HFF-Myc (cell line): Measurements from ENCODE around the gene MTG1.

Experiments
- DNase-seq: peaks from one replicate; pipeline ENCODE4 v3.0.0-alpha.2; 2011; ENCODE audit warnings: low read depth; ENCODE audit errors: extremely low read depth
- H3K4me3 ChIP-seq: replicated peaks from 2 replicates; pipeline ENCODE4 v1.5.1; 2011; ENCODE audit warnings: low read depth, mild to moderate bottlenecking, control low read depth, low read length
- TF ChIP-seq, protein P1 (sequence below): IDR thresholded peaks from 2 replicates; pipeline ENCODE4 v1.5.1; 2012; ENCODE audit warnings: mild to moderate bottlenecking, low read depth, low read length, control low read depth; ENCODE audit errors: missing control alignments

Gene MTG1

DNA sequence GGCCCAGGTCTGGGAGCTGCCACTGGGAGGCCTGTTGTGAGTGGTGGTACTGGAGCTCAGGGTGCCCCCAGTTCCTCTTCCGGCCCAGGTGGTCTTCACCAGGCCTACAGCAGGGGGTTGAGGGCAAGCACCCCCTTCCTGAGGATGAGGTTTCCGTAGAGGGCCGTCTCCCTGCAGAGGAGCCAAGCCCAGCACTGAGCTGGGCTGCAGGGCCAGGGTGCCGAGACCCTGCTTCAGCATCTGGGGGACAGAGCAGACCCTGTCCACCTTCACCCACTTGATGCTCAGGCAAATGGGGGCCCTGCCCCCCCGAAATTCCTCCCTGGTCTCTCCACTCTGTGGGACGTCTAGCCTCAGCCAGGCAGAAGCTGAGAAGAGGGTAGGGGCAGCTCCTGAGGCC is 38.7 kb upstream of the MTG1 start:
- no peak overlapping the region for H3K4me3 ChIP-seq
- TF ChIP-seq, protein P1, sequence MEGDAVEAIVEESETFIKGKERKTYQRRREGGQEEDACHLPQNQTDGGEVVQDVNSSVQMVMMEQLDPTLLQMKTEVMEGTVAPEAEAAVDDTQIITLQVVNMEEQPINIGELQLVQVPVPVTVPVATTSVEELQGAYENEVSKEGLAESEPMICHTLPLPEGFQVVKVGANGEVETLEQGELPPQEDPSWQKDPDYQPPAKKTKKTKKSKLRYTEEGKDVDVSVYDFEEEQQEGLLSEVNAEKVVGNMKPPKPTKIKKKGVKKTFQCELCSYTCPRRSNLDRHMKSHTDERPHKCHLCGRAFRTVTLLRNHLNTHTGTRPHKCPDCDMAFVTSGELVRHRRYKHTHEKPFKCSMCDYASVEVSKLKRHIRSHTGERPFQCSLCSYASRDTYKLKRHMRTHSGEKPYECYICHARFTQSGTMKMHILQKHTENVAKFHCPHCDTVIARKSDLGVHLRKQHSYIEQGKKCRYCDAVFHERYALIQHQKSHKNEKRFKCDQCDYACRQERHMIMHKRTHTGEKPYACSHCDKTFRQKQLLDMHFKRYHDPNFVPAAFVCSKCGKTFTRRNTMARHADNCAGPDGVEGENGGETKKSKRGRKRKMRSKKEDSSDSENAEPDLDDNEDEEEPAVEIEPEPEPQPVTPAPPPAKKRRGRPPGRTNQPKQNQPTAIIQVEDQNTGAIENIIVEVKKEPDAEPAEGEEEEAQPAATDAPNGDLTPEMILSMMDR, result no peak

DNA sequence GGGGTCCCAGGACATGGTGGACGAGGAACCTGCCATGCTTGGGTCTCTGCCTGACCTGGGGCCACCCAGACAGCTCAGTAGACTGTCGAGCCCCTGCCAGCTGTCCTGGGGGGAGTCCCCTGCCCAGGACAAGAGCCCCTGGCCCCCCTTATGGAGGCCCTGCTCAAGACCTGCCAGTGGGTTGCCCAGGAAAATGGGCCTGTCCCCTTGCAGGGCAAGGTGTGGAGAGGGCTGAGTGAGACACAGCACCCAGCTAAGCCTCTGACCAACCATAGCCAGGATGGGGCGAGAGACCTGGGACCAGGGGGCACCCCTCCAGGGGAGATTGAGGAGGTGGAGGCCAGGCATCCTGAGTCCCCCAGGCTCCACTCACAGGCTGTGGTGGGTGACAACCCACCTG is 38.0 kb upstream of the MTG1 start:
- H3K4me3 ChIP-seq, result no peak overlapping the region
- DNase-seq, result no peak
- TF ChIP-seq, protein P1, result no peak

More for the DNA sequence above, 38.7 kb upstream of the MTG1 start:
- DNase-seq, result no peak

DNA sequence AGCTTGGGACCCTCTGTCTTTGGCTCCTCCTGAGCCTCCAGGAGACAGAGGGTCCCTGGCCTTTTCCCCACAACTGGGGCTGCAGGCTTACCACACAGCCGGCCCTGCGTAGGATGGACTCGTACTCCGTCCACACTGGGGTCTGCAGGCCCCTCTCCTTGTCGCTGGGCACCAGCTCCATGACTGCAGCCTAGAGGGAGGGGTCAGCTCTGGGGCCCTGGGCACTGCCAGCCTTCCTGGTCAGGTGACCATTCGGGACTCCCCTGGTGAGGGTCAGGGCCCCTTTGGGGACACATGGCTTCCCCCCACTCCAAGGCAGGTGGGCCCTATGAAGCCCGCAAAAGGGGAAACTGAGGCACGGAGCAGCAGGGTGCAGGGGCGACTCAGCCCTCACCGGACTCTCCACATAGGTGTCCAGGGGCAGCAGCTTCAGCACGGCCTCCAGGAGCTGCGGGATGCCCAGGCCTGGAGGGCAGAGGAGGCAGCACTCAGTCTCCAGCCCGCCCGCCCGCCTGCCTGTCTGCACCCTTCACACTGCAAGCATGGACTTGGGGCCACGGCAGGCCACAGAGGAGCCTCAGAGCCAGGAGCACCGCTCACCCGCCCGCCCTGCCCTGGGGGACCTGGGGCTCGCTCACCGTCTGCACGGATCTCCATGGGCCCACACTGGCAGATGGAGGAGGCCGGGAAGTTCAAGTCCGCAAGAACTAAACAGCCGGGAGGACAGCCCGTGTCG is 37.2 kb upstream of the MTG1 start:
- TF ChIP-seq, protein P1, result no peak
- no peak for DNase-seq
- peak overlapping the region; percentile 59 for H3K4me3 ChIP-seq

DNA sequence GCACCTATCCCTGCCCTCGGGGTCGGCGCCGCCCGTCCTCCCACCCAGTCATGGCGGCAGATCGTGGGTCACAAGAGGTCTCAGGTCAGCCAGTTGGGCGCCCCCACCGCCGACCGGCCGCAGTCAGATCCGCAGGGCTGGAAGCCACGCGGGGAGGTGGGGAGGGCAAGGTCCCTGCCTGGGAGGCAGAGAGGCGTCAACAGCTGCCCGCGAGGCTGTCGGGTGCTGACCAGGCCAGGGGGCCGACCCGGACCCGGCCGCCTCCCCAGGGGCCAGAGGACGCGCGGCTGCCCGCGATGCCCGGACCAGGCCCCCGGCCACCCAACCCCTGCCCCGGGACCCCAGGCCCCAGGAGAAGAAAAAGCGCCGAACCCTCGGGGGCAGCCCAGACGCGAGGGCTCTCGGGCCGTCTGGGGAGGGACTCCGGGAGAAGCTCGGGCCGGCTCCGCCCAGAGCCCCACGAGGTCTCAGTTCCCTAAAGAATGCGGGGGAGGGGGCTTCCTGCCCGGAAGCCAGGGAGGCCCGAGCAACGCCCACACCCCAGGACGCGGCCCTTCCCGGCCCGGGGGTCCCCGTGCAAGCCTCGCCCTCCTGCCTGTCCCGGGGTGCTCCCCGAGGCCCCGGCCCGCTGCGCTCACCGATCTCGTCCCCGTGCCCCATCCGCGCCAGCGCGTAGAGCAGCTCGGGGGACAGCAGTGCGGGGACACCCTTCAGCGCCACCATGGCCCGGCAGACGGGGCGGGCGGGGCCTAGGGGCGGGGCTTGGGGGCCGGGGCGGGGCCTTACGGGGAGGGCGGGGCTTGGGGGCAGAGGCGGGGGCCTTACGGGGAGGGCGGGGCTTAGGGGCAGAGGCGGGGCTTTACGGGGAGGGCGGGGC is 36.4 kb upstream of the MTG1 start, which contains the start of gene FUOM:
FUOM (minus strand) TSS at position 735 of the 877 bp plus-strand sequence; CDS start at position 723, 12 bp downstream.
- no peak for DNase-seq
- peak within 1 kb of the TSS; percentile 59 for H3K4me3 ChIP-seq
- TF ChIP-seq, protein P1, result no peak

DNA sequence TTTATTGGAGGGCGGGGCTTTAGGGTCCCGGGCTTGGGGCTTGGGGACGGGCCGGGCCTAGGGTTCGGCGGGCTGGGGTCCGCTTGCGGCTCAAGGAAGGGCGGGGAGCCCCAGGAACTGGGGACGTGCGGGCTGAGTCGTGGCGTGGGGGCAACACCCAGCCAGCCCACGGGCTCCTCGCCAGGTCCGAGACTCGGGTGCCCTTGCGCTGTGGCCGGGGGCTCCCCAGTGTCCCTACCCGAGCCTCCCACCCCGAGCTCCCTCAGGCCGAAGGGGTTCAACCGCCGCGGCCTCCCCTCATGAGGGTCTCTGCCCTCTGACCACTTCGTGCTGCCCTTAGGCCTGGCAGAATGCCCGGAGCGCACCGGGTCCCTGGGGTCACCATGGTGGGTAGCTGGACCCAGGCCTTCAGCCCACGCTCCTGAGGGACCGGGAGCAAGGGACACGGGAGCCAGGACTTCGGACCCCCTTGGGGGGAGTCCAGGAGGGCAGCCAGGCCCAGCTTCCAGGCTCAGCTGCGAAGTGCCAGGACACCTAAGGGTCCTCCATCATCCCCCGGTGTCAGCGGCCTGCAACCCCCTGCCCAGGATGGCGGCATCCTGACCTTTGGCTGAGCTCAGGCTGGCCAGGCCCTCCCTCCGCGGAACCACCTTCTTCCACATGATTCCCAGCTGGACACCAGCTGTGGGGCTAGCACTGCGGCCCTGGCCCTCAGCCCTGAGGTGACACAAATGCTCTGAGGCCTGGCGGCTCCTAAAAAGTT is 35.6 kb upstream of the MTG1 start:
- no peak for DNase-seq
- no peak overlapping the region for H3K4me3 ChIP-seq

DNA sequence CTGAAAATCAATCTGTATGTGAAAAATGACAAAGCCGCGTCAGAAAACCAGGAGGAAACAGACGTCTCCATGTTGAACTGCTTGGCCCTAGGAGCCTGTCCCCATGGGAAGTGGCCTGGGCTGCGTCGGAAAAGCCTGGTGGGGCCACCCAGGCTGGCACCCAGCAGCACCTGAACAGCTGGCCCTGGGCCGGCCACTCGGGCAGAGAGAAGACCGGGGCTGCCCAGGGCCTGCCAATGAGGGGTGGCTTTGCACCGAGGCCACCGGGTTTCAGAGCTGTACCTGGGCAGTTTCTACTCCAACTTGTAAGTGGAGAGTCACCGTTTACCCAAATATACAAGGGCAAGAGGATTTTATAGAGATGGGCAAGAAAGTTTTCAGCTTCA is 35.0 kb upstream of the MTG1 start:
- DNase-seq, result no peak
- TF ChIP-seq, protein P1, result no peak
- H3K4me3 ChIP-seq, result no peak overlapping the region

More for the DNA sequence above, 35.6 kb upstream of the MTG1 start:
- TF ChIP-seq, protein P1, result no peak
